Stimulated activated CD8-positive, alpha-beta memory T cell treated with anti-CD3 and anti-CD28 coated beads, Interleukin-7, amount 100 ng/mL, for 4 hours (primary cell): ENCODE data around the gene SOCS6.
"Not testable (repeated sequence)": the region's sequence is repeated elsewhere in the genome, so short reads cannot be mapped to it uniquely, and the experiment has no call there.

Source experiments
- DNase-seq, 2 donors: peaks; one replicate each; pipeline ENCODE4 v3.0.0-alpha.2; 2020; ENCODE audit warnings: low read depth in 2 of 2

SOCS6 gene

GRCh38 chr18:70288851-70289328 is at the start of gene SOCS6:
Gene SOCS6, plus strand, starts transcription at chr18:70289045. Its CDS starts 35,624 bp downstream, at chr18:70324669.
- DNase-seq = peak in 1 of 2 donors; percentile 18

DNA sequence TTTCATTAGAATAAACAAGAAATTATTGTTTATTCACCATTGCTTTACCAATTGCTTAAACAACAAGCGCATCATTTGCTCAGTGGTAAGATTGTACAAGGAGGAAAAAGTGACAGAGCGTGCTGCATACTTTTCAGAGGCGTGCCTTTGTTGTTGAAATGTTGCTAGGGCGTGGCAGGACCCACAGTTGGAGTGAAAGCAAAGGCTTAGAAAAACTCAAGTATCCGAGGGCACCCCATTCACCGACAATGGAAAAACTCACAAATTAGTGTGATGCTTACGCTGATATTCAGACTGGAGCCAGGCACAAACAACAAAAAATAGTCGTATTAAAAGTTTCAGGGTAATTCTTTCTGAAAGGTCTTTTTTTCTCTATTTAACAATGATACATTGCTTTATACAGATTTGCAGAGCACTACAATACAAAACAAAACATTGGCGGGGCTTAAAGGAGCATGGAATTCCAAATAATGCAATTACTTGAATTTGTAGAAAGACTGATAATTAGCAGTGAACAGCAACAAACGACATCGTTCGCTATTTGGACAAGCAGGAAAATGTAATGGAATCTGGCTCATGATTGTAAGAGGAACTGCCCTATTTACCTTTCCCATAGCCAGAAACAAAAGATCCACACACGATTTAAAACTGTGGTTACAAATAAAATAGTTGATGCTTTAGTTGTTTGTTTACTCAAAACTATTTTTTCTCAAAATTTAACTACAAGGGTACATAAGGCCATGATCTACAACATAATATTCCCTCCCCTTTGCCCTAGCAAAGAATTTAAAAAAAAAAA is 45.5 kb upstream of the SOCS6 start:
- no peak for DNase-seq

GRCh38 chr18:70246061-70246466 is 42.8 kb upstream of the SOCS6 start:
- DNase-seq = no peak

GRCh38 chr18:70249118-70249517 is 39.7 kb upstream of the SOCS6 start:
- DNase-seq = no peak

DNA sequence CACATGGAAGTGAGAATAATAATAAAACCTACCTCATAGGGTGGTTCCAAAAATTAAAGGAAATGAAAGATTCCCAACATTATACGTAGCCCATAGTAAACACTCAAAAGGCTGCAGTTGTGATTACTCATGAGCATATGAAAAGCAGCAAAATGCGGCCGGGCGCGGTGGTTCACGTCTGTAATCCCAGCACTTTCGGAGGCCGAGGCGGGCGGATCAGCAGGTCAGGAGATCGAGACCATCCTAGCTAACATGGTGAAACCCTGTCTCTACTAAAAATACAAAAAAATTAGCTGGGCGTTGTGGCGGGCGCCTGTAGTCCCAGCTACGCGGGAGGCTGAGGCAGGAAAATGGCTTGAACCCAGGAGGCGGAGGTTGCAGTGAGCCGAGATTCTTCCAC is 39.0 kb upstream of the SOCS6 start:
- DNase-seq = not testable (repeated sequence)

GRCh38 chr18:70250781-70251180 is 38.1 kb upstream of the SOCS6 start:
- no peak for DNase-seq

DNA sequence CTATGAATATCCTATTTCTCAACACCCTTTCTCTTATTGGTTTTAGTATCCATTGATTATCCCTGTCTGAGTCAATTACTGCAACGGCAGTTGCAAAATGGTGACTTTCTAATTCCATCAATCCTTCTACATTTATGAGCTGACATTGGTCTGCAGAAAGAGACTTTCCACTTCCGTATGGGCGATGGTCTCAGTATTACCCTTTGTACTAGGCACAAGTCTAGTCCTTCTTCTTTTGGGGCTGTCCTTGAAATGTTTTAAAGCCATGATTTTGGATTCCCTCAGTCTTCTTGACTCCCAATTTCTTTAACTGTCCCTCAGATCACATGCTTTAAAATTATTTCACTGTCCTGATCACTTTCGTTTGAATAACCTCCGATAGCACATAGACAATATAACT is 32.7 kb upstream of the SOCS6 start:
- DNase-seq = no peak

- no peak for DNase-seq
Measured at GRCh38 chr18:70256994-70257393, 31.9 kb upstream of the SOCS6 start.

DNA sequence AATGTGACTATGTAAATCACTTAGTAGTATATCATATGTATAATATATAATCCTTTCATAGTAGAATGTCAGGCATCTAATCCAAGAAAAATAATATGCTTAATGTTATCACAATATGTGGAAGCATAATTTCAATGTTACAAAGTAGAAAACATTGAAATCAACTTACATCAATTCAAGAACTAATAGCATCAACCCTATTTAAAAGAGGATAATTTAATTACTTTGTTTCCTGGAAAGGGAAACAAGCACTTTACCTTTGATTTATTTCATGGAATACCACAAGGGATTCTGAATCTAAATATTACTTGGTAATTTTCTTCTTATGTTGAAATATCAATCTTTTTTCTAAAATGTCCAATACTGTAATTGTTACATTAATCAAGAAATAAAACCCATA is 30.6 kb upstream of the SOCS6 start:
- DNase-seq = no peak

GRCh38 chr18:70260683-70261082 is 28.2 kb upstream of the SOCS6 start:
- no peak for DNase-seq

- no peak for DNase-seq
Measured at GRCh38 chr18:70261141-70261788, 27.6 kb upstream of the SOCS6 start.

- no peak for DNase-seq
Measured at GRCh38 chr18:70263336-70263735, 25.5 kb upstream of the SOCS6 start.

DNA sequence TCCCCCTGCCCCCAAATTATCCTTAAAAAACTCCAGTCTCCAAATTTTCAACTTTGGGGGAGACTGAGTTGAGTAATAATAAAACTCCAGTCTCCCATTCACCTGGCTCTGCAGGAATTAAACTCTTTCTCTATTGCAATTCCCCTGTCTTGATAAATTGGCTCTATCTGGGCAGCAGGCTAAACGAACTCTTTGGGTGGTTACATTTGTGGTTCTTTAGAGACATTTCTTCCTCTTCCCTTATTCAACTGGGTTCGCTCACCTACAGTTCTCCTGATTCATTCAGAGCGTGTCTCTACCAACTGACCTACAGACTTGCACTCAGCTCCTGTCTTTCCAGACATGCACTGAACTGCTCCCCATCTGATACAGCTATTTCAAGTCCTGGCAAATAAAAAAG is 17.1 kb upstream of the SOCS6 start:
- DNase-seq = no peak

GRCh38 chr18:70273021-70273420 is 15.8 kb upstream of the SOCS6 start:
- no peak for DNase-seq

DNA sequence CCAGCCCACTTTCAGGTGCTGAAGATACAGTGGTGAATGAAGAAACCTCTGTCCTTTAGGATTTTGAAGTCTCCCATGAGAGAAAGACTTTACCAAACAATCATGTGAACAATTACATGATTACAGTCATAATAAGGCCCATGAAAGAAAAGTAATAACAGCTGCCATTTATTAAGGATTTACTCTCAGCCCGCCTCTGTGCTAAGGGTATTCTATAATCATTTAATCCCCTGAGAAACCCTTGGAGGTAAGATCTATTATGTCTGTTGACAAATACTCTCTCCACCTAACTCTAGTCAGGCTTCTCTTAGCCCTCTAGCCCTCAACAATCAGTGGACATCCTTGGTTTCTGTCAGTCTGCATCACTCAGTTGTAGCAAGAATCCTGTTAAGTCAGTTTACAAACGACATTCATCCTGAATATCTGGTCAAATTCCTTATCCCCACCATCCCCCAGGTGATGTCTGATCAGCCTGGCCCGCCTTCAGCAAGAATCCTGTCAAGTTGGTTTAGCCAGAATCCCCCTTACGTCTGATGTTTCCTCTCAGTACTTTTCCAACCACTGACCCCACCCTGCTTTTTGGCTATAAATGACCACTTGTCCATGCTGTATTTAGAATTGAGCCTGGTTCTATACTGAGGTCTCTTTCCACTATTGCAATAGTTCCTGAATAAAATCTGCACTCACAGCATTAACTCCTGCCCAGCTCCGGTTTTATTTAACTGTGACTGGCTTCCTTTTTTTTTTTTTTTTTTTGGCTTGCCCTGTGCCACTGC is 12.2 kb upstream of the SOCS6 start:
- DNase-seq = no peak

GRCh38 chr18:70279470-70279869 is 9.4 kb upstream of the SOCS6 start:
- no peak for DNase-seq

- no peak for DNase-seq
Measured at GRCh38 chr18:70280007-70280925, 8.6 kb upstream of the SOCS6 start.

GRCh38 chr18:70284976-70285620 is 3.7 kb upstream of the SOCS6 start:
- DNase-seq = no peak

DNA sequence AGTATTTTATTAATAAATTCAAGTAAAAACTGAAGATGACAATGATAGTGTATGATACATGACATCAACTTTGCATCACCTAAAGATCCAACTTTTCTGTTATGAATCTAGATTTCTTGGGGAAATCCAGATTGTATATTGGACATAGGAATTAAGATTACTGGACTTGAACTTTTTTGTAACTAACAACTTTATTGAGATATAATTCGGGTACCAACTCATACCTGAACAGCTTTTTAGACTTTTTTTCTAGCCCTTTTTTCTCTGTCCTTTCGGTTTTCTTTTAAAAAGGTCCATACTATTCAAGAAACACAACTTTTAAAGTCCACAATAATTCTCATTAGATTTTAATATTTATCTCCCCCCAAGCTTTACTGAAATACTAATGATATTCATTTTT is 1.1 kb upstream of the SOCS6 start:
- DNase-seq = no peak

GRCh38 chr18:70288171-70288850 is 534 bp upstream of the SOCS6 start:
- no peak for DNase-seq
